DOHH2 (cell line): ENCODE data around the gene RARS2.

ENCODE experiments used
- H3F3A ChIP-seq: fragments of 200-600 bp; sonication (generic), shearing (Covaris generic); 2 replicates; pipeline ENCODE4 v1.6.0; 2016; ENCODE audit warnings: antibody characterized with exemption, mild to moderate bottlenecking; ENCODE audit not compliant: control insufficient read depth, insufficient read depth
- H3K27ac ChIP-seq: fragments of 200-600 bp; sonication (generic); 2 replicates; pipeline ENCODE4 v1.5.1; 2014; ENCODE audit warnings: low read depth, mild to moderate bottlenecking, low read length, moderate library complexity
- H3K27me3 ChIP-seq: fragments of 200-600 bp; sonication (generic); 2 replicates; pipeline ENCODE4 v1.6.1; 2014; ENCODE audit warnings: mild to moderate bottlenecking, low read length, mixed read lengths; ENCODE audit not compliant: control insufficient read depth
- H3K36me3 ChIP-seq: fragments of 200-600 bp; sonication (generic); 2 replicates; pipeline ENCODE4 v1.6.1; 2014; ENCODE audit warnings: mild to moderate bottlenecking, low read length, moderate library complexity, mixed read lengths; ENCODE audit not compliant: control insufficient read depth
- H3K4me1 ChIP-seq: fragments of 200-600 bp; sonication (generic); 2 replicates; pipeline ENCODE4 v1.6.1; 2014; ENCODE audit warnings: mild to moderate bottlenecking, low read length, mixed read lengths; ENCODE audit not compliant: control insufficient read depth
- H3K4me2 ChIP-seq: fragments of 200-600 bp; sonication (generic); 2 replicates; pipeline ENCODE4 v1.6.0; 2014; ENCODE audit warnings: mild to moderate bottlenecking, low read length, moderate library complexity
- H3K4me3 ChIP-seq: fragments of 200-600 bp; sonication (generic); 2 replicates; pipeline ENCODE4 v1.5.1; 2014; ENCODE audit warnings: mild to moderate bottlenecking, low read length, mixed read lengths
- H3K79me2 ChIP-seq: fragments of 200-600 bp; sonication (generic); 2 replicates; pipeline ENCODE4 v1.6.1; 2014; ENCODE audit warnings: mild to moderate bottlenecking, low read length, mixed read lengths; ENCODE audit not compliant: control insufficient read depth
- H3K9me2 ChIP-seq: fragments of 200-600 bp; sonication (generic); replicated peaks from 2 replicates; pipeline ENCODE4 v1.6.1; 2014; ENCODE audit warnings: mild to moderate bottlenecking, low read length, mixed read lengths; ENCODE audit not compliant: control insufficient read depth
- H3K9me3 ChIP-seq: fragments of 200-600 bp; sonication (generic); 2 replicates; pipeline ENCODE4 v1.6.1; 2014; ENCODE audit warnings: antibody characterized with exemption, low read length, mixed read lengths; ENCODE audit not compliant: control insufficient read depth, insufficient read depth
- H4K20me1 ChIP-seq: fragments of 200-600 bp; sonication (generic); 2 replicates; pipeline ENCODE4 v1.6.0; 2014; ENCODE audit warnings: low read depth, mild to moderate bottlenecking, antibody characterized with exemption, low read length, moderate library complexity; ENCODE audit not compliant: control insufficient read depth, insufficient read depth
- CTCF ChIP-seq: fragments of 200-600 bp; sonication (generic); IDR thresholded peaks from one replicate; pipeline ENCODE4 v1.5.1; 2014; ENCODE audit warnings: antibody characterized with exemption, mild to moderate bottlenecking, low read depth, low read length; ENCODE audit not compliant: poor library complexity, severe bottlenecking
- EZH2phosphoT487 ChIP-seq: fragments of 200-600 bp; sonication (generic); IDR thresholded peaks from 2 replicates; pipeline ENCODE4 v1.6.1; 2017; ENCODE audit warnings: borderline replicate concordance, mild to moderate bottlenecking, antibody characterized with exemption, low read length, moderate library complexity, mixed read lengths

RARS2 gene

GRCh38 chr6:87590417-87590880, 662 bp upstream of the RARS2 start:
- Histone ChIP-seq H3K79me2 (peaks cover 88% of the 10 kb centered on the region), H3K4me1 (peaks cover 34% of the 10 kb centered on the region), H3K4me2 (peak overlapping the region; percentile 70), H3K27ac (peak overlapping the region; percentile 36), H3K4me3 (peak overlapping the region; percentile 95), H3K9me2 (no peaks in the 10 kb centered on the region), H3F3A (no peaks in the 10 kb centered on the region), H4K20me1 (0 out of 2 replicates have a peak, but pooled peaks cover 5% of the 10 kb centered on the region), H3K36me3 (peaks cover 69% of the 10 kb centered on the region), H3K27me3 (no peaks in the 10 kb centered on the region), H3K9me3 (no peaks in the 10 kb centered on the region; the same call in 1 of the 2 replicates)
- TF ChIP-seq CTCF (no peak), EZH2phosphoT487 (no peak)

GRCh38 chr6:87588756-87589407, 905 bp downstream of the RARS2 start:
- peak overlapping the region; percentile 39; the same call in 1 of the 2 replicates for H3K27ac ChIP-seq
- H3F3A ChIP-seq: no peaks in the 10 kb centered on the region
- H3K4me2 ChIP-seq: peak overlapping the region; percentile 70
- H3K27me3 ChIP-seq: no peaks in the 10 kb centered on the region
- peaks cover 68% of the 10 kb centered on the region for H3K36me3 ChIP-seq
- no peak for TF ChIP-seq EZH2phosphoT487
- no peak for TF ChIP-seq CTCF
- H3K4me1 ChIP-seq: peaks cover 34% of the 10 kb centered on the region
- no peaks in the 10 kb centered on the region for H3K9me2 ChIP-seq
- peaks cover 98% of the 10 kb centered on the region for H3K79me2 ChIP-seq
- 0 out of 2 replicates have a peak, but pooled peaks cover 5% of the 10 kb centered on the region for H4K20me1 ChIP-seq
- peak overlapping the region; percentile 95 for H3K4me3 ChIP-seq
- H3K9me3 ChIP-seq: no peaks in the 10 kb centered on the region; the same call in 1 of the 2 replicates

GRCh38 chr6:87586371-87587077, 3.3 kb downstream of the RARS2 start:
- Histone ChIP-seq H3K36me3 (peaks cover 71% of the 10 kb centered on the region), H3K79me2 (peaks cover 98% of the 10 kb centered on the region), H3K9me2 (no peaks in the 10 kb centered on the region), H3K4me2 (no peak overlapping the region), H3K27ac (no peak overlapping the region), H4K20me1 (0 out of 2 replicates have a peak, but pooled peaks cover 9% of the 10 kb centered on the region), H3K4me1 (peaks cover 29% of the 10 kb centered on the region), H3K9me3 (no peaks in the 10 kb centered on the region; the same call in 1 of the 2 replicates), H3K27me3 (no peaks in the 10 kb centered on the region), H3K4me3 (no peak overlapping the region), H3F3A (no peaks in the 10 kb centered on the region)
- TF ChIP-seq CTCF: no peak
- TF ChIP-seq EZH2phosphoT487: no peak
